OCI-LY1 (cell line): Measurements from ENCODE around the gene PTPN14.

Source experiments
- EZH2 ChIP-seq: fragments of 200-600 bp; sonication (generic), shearing (Covaris generic); IDR thresholded peaks from 2 replicates; pipeline ENCODE4 v1.8.0; 2017; ENCODE audit warnings: borderline replicate concordance, mixed run types, mild to moderate bottlenecking, antibody characterized with exemption, low read length, moderate library complexity, mixed read lengths
- TF ChIP-seq, protein P1 (sequence below): fragments of 200-600 bp; sonication (generic), shearing (Covaris generic); IDR thresholded peaks from 2 replicates; pipeline ENCODE4 v1.5.1; 2017; ENCODE audit warnings: mild to moderate bottlenecking, antibody characterized with exemption, low read length, moderate library complexity, mixed read lengths

DNA sequence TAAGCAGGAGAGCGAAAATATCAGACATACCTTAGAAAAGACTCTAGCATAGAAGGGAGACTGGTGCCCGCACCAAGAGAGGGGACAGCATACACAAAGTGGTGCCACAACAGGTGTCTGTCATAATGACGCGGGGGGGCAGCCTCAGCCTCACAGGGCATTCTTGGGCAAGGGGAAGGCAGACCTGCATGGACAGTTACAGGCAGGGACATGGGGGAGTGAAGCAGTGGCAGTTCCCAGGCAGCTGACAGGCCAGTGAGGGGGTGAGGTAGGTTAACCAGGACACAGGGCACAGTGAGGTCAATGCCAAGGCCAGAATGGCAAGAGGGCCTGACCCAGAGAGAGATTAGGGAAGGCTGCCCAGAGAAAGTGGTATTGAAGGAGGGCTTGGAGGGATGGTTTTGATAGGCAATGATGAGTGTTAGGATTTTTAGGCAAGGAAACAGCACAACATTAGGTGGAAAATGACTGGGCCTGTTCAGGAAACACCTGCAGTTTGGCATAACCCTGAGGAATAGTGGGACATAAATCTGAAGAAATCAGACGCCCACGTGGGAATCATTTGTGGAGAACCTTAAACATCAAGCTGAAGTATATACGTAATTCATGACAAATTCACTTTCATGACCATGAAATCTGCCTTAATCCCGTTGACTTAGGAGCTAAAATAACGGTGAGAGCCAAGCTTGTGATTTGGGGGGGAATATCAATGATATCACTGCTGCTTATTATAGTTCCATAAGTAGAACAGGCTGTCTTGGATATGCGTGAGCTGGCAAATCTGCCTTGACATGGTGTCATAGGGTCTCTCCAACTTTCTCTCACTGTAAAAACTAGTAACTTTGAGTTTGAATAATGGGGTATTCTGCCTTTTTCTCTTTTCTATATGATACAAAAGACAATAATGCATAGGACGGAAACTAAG, 8.9 kb downstream of the PTPN14 start:
- TF ChIP-seq, protein P1, sequence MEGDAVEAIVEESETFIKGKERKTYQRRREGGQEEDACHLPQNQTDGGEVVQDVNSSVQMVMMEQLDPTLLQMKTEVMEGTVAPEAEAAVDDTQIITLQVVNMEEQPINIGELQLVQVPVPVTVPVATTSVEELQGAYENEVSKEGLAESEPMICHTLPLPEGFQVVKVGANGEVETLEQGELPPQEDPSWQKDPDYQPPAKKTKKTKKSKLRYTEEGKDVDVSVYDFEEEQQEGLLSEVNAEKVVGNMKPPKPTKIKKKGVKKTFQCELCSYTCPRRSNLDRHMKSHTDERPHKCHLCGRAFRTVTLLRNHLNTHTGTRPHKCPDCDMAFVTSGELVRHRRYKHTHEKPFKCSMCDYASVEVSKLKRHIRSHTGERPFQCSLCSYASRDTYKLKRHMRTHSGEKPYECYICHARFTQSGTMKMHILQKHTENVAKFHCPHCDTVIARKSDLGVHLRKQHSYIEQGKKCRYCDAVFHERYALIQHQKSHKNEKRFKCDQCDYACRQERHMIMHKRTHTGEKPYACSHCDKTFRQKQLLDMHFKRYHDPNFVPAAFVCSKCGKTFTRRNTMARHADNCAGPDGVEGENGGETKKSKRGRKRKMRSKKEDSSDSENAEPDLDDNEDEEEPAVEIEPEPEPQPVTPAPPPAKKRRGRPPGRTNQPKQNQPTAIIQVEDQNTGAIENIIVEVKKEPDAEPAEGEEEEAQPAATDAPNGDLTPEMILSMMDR: no peak
- no peak for TF ChIP-seq EZH2
